Hepatocyte (in vitro differentiated cells): ENCODE data around the gene LBP.

Source experiments
- EZH2 ChIP-seq: fragments of 200-600 bp; sonication (generic); IDR thresholded peaks from 2 replicates; pipeline ENCODE4 v1.6.1; 2016; ENCODE audit warnings: antibody characterized with exemption, mild to moderate bottlenecking, borderline replicate concordance
- EZH2phosphoT487 ChIP-seq: fragments of 200-600 bp; sonication (generic); IDR thresholded peaks from one replicate; pipeline ENCODE4 v1.6.1; 2018; ENCODE audit warnings: antibody characterized with exemption, mild to moderate bottlenecking, low read depth, moderate library complexity; ENCODE audit not compliant: unreplicated experiment, severe bottlenecking
- TF ChIP-seq, protein P1 (sequence below): fragments of 200-600 bp; sonication (generic); IDR thresholded peaks from 2 replicates; pipeline ENCODE4 v1.5.1; 2016; ENCODE audit warnings: antibody characterized with exemption, mild to moderate bottlenecking; ENCODE audit not compliant: poor library complexity

DNA sequence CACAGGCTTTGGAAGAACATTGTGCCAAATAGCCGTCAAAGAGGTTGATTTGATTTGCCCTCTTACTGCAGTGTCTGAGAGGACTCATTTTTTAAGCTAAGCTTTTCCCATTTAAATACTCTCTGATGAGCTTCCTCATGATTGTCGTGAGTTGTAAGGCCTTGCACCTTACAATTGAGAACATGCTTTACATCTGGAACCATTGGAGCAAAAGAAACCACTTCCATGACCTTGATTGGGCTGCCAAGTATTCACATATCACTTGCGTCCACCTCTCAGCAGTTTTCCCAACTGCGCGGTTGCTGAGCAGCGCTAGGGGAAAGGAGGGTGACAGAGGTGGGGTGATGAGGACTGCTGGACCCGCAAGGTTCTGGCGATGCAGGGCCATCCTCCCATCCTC lies 12.3 kb upstream of the LBP start:
- TF ChIP-seq, protein P1, sequence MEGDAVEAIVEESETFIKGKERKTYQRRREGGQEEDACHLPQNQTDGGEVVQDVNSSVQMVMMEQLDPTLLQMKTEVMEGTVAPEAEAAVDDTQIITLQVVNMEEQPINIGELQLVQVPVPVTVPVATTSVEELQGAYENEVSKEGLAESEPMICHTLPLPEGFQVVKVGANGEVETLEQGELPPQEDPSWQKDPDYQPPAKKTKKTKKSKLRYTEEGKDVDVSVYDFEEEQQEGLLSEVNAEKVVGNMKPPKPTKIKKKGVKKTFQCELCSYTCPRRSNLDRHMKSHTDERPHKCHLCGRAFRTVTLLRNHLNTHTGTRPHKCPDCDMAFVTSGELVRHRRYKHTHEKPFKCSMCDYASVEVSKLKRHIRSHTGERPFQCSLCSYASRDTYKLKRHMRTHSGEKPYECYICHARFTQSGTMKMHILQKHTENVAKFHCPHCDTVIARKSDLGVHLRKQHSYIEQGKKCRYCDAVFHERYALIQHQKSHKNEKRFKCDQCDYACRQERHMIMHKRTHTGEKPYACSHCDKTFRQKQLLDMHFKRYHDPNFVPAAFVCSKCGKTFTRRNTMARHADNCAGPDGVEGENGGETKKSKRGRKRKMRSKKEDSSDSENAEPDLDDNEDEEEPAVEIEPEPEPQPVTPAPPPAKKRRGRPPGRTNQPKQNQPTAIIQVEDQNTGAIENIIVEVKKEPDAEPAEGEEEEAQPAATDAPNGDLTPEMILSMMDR: no peak
- TF ChIP-seq EZH2phosphoT487: no peak
- TF ChIP-seq EZH2: no peak
